Testis (tissue), 3 donors: ENCODE measurements around the gene STRN4. TPM values are rescaled to one million over a fixed set of nuclear protein-coding genes. Genes with fewer than 3 reads are reported as not detected.

Experiments used
- DNase-seq: peaks from one replicate; pipeline ENCODE4 v3.0.0-alpha.2; 2019
- H3K27ac ChIP-seq, 2 donors: fragments of 200-600 bp; sonication (generic); one replicate each; pipeline ENCODE4 v1.5.1; 2019
- H3K27me3 ChIP-seq: fragments of 200-600 bp; sonication (generic); one replicate; pipeline ENCODE4 v1.5.1; 2019
- H3K36me3 ChIP-seq: fragments of 200-600 bp; sonication (generic); one replicate; pipeline ENCODE4 v1.5.1; 2017; ENCODE audit warnings: low read depth; ENCODE audit errors: missing control alignments
- H3K4me1 ChIP-seq: fragments of 200-600 bp; sonication (generic); one replicate; pipeline ENCODE4 v1.5.1; 2019
- H3K4me3 ChIP-seq, 2 donors: fragments of 200-600 bp; sonication (generic); one replicate each; pipeline ENCODE4 v1.5.1; 2017 to 2019
- H3K9me3 ChIP-seq: fragments of 200-600 bp; sonication (generic); one replicate; pipeline ENCODE4 v1.5.1; 2017
- POLR2A ChIP-seq: fragments of 450-650 bp; IDR thresholded peaks from one replicate; pipeline ENCODE4 v1.6.1; 2017; ENCODE audit warnings: antibody characterized with exemption, mild to moderate bottlenecking, moderate library complexity
- WGBS, 2 donors: methylation state at CpG; one replicate each; pipeline ENCODE4 v1.1.5; 2018; 5-methylcytosine and 5-hydroxymethylcytosine counted together
- intact Hi-C: fragments of 100-400 bp; cut with DNase I; formaldehyde crosslinking; loops from one replicate; pipeline ENCODE4 v1.15.1; 2023; ENCODE audit warnings: low total_unique reads
- polyA plus RNA-seq: library from polyadenylated mRNA; stranded (reverse); fragments of 350-450 nt; fragmentation: Illumina TruSeq; extraction: RNeasy Lipid Tissue Mini Kit (QIAGEN cat#74804); gene quantifications from one replicate; pipeline ENCODE4 v1.2.3, GENCODE V29; 2014; ENCODE audit warnings: low read depth, low replicate concordance; ENCODE audit not compliant: insufficient read depth
- total RNA-seq, 2 donors: library from RNA; depleted of rRNA; stranded (reverse); fragments of >200 nt; gene quantifications; one replicate each; pipeline ENCODE4 v1.2.3, GENCODE V29; 2016
- TF ChIP-seq, protein P1 (sequence below), 3 experiments: fragments of 450-650 bp in 2 of 3; fragments of 200-600 bp in 1 of 3; sonication (generic) in 1 of 3; IDR thresholded peaks; one replicate each; pipeline ENCODE4 v1.5.1; 2016 to 2019; ENCODE audit warnings: antibody characterized with exemption in 3 of 3, mild to moderate bottlenecking in 2 of 3, moderate library complexity in 1 of 3

STRN4 gene
- total and polyA plus RNA-seq, 3 donors from 2014 or later = 213 to 308 (median 229) TPM

- no peak for DNase-seq
- Histone ChIP-seq H3K27me3 (no peaks in the 10 kb centered on the region), H3K9me3 (no peaks in the 10 kb centered on the region), H3K27ac (peak overlapping the region; percentile 18 to 56), H3K36me3 (no peaks in the 10 kb centered on the region), H3K4me1 (peaks cover 15% of the 10 kb centered on the region), H3K4me3 (no peak overlapping the region)
- 44 to 53% methylated on average over 8 to 13 of the region's 14 CpGs for WGBS, 2 donors
- TF ChIP-seq, protein P1, sequence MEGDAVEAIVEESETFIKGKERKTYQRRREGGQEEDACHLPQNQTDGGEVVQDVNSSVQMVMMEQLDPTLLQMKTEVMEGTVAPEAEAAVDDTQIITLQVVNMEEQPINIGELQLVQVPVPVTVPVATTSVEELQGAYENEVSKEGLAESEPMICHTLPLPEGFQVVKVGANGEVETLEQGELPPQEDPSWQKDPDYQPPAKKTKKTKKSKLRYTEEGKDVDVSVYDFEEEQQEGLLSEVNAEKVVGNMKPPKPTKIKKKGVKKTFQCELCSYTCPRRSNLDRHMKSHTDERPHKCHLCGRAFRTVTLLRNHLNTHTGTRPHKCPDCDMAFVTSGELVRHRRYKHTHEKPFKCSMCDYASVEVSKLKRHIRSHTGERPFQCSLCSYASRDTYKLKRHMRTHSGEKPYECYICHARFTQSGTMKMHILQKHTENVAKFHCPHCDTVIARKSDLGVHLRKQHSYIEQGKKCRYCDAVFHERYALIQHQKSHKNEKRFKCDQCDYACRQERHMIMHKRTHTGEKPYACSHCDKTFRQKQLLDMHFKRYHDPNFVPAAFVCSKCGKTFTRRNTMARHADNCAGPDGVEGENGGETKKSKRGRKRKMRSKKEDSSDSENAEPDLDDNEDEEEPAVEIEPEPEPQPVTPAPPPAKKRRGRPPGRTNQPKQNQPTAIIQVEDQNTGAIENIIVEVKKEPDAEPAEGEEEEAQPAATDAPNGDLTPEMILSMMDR (IDR thresholded peaks at IDR 0.05) = no peak
- no peak for TF ChIP-seq POLR2A
- intact Hi-C loops = no loop called here
These were observed 18.0 kb downstream of the STRN4 start for GRCh38 chr19:46728208-46728607.

GRCh38 chr19:46727757-46728156 lies 18.5 kb downstream of the STRN4 start:
- no peak for DNase-seq
- Histone ChIP-seq H3K27ac (peak overlapping the region; percentile 18 to 56), H3K4me1 (peaks cover 15% of the 10 kb centered on the region), H3K9me3 (no peaks in the 10 kb centered on the region), H3K27me3 (no peaks in the 10 kb centered on the region), H3K36me3 (no peaks in the 10 kb centered on the region), H3K4me3 (no peak overlapping the region)
- intact Hi-C loops = no loop called here
- WGBS, 2 donors = 79 to 83% methylated on average over 6 to 11 of the region's 11 CpGs
- no peak for TF ChIP-seq POLR2A
- TF ChIP-seq, protein P1 (IDR thresholded peaks at IDR 0.05) = no peak

- TF ChIP-seq POLR2A = no peak
- TF ChIP-seq, protein P1 (IDR thresholded peaks at IDR 0.05) = no peak
- no peak for DNase-seq
- Histone ChIP-seq H3K27me3 (no peaks in the 10 kb centered on the region), H3K36me3 (no peaks in the 10 kb centered on the region), H3K4me1 (peaks cover 15% of the 10 kb centered on the region), H3K4me3 (no peak overlapping the region), H3K27ac (peak overlapping the region; percentile 18 to 56), H3K9me3 (no peaks in the 10 kb centered on the region)
- WGBS, 2 donors = 43 to 56% methylated on average over 9 to 14 of the region's 14 CpGs
- intact Hi-C loops = no loop called here
These were observed 19.2 kb downstream of the STRN4 start for GRCh38 chr19:46726971-46727501.

DNA sequence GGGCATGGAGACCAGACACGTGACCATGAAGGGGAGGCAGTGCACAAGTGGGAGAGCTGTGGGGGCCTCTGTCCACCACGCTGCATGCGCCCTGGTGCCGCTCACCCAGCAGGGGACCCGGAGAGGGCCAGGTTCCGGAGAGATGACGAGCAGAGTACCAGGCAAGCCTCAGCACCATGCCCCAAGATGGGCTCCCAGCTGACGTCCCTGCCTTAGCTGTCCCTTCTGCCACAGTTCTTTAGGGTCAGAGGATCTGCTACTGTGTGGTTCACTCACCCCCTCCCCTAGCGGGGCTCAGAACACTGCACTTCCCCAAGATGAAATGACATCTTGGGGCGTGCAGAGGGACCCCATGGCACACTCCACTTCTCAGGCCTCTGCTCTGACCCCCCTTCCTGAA lies 19.7 kb downstream of the STRN4 start:
- H3K4me1 ChIP-seq = peaks cover 15% of the 10 kb centered on the region
- 87 to 91% methylated on average over 10 of the region's 10 CpGs for WGBS, 2 donors
- TF ChIP-seq, protein P1 (IDR thresholded peaks at IDR 0.05) = no peak
- no peak for TF ChIP-seq POLR2A
- H3K27ac ChIP-seq = no peak overlapping the region
- H3K9me3 ChIP-seq = no peaks in the 10 kb centered on the region
- no peaks in the 10 kb centered on the region for H3K27me3 ChIP-seq
- no peaks in the 10 kb centered on the region for H3K36me3 ChIP-seq
- H3K4me3 ChIP-seq = no peak overlapping the region
- intact Hi-C loops = no loop called here
- DNase-seq = no peak

DNA sequence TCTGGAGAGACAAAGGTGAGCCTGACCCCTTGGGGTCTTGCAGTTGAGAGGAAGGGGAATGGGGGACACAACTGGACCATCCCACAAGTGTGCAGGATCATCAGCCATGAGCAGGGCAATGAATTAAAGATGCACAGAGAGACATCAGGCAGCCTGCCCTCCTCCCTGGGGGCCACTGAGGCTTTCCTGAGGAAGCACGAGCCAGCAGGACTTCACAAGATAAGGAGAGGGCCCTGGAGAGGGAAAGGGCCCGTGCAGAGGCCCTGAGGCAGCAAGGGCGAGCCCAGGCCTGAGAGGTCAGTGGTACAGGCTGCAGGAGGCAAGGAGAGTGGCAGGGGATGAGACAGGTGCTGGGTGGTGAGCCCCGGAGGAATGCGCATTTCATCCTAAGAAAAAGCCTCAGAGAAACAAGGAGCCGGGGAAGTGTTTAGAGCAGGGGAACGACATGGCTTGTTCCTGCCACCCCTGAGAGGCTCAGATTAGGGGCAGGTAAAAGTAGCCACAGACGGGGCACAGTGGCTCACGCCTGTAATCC lies 20.3 kb downstream of the STRN4 start:
- Histone ChIP-seq H3K27ac (no peak overlapping the region), H3K4me3 (no peak overlapping the region), H3K36me3 (no peaks in the 10 kb centered on the region), H3K9me3 (no peaks in the 10 kb centered on the region), H3K27me3 (no peaks in the 10 kb centered on the region), H3K4me1 (peaks cover 15% of the 10 kb centered on the region)
- no peak for DNase-seq
- no peak for TF ChIP-seq POLR2A
- TF ChIP-seq, protein P1 (IDR thresholded peaks at IDR 0.05) = no peak
- intact Hi-C loops = no loop called here
- WGBS, 2 donors = 71 to 75% methylated on average over 9 of the region's 9 CpGs
